Activated CD8-positive, alpha-beta T cell treated with anti-CD3 and anti-CD28 coated beads, Interleukin-2, amount 10 ng/mL, durations not matched to agents 7 days and 5 days (primary cell): ENCODE data around the gene ITGB8. TPM values are rescaled to one million over a fixed set of nuclear protein-coding genes. Genes with fewer than 3 reads are reported as not detected.

ENCODE experiments used
- ATAC-seq: fragments of 150-1000 bp; cut with Tn5 transposase; one replicate; pipeline ENCODE4 v1.10.0; 2021; ENCODE audit warnings: moderate library complexity
- CTCF ChIA-PET: fragments of 350-600 bp; sonication (Branson Sonifier 250); formaldehyde crosslinking; loops from one replicate; lab custom pipeline; 2021; ENCODE audit warnings: antibody characterized with exemption; lab: Charles Lee
- POLR2A ChIA-PET: fragments of 350-600 bp; sonication (Branson Sonifier 250); formaldehyde crosslinking; loops from one replicate; lab custom pipeline; 2021; ENCODE audit warnings: antibody characterized with exemption; lab: Charles Lee
- DNase-seq: peaks from one replicate; pipeline ENCODE4 v3.0.0-alpha.2; 2020
- H3K27ac Mint-ChIP-seq: one replicate; pipeline ENCODE4 v1.8.0; 2021; ENCODE audit warnings: mild to moderate bottlenecking, mixed read lengths
- H3K27me3 Mint-ChIP-seq: one replicate; pipeline ENCODE4 v1.8.0; 2021; ENCODE audit warnings: low read depth, mixed read lengths
- H3K36me3 Mint-ChIP-seq: one replicate; pipeline ENCODE4 v1.8.0; 2021; ENCODE audit warnings: low read depth, mixed read lengths
- H3K4me1 Mint-ChIP-seq: one replicate; pipeline ENCODE4 v1.8.0; 2021; ENCODE audit warnings: low read depth, mixed read lengths
- H3K4me3 Mint-ChIP-seq: one replicate; pipeline ENCODE4 v1.8.0; 2021; ENCODE audit warnings: mild to moderate bottlenecking, mixed read lengths
- H3K9me3 Mint-ChIP-seq: one replicate; pipeline ENCODE4 v1.8.0; 2022; ENCODE audit warnings: mixed read lengths; ENCODE audit not compliant: insufficient read depth
- total RNA-seq, 2 experiments: library from RNA; stranded (reverse); gene quantifications; one replicate each; pipeline ENCODE4 v1.2.3, GENCODE V29; 2021

Gene ITGB8
- total RNA-seq, 2 experiments from 2014 or later, result not detected

DNA sequence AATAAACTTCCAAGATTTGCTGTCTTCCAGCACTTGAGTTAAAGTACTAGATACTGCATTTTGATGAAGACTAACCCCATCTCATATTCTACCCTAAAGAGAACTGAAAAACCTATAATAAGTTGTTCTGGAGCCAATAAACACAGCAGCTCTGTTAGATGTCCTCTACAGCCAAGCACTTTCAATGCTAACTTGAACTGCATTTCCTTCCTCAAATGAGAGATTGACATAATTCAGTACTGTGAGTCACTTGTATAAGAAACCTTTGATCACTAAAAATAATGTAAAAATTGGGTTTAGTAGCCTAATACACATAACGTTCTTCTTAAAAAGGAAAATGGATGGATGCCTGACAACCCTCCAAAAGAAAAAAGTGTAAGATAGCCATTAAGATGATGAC lies 81.3 kb downstream of the ITGB8 start:
- no peak overlapping the region for H3K27ac Mint-ChIP-seq
- ChIA-PET CTCF (no interaction called here), POLR2A (no interaction called here)
- H3K4me3 Mint-ChIP-seq, result no peak overlapping the region
- ATAC-seq (no peak), DNase-seq (no peak)
- no peaks in the 10 kb centered on the region for H3K36me3 Mint-ChIP-seq
- no peaks in the 10 kb centered on the region for H3K4me1 Mint-ChIP-seq
- H3K27me3 Mint-ChIP-seq, result no peaks in the 10 kb centered on the region
- H3K9me3 Mint-ChIP-seq, result no peaks in the 10 kb centered on the region

- POLR2A ChIA-PET, result no interaction called here
- DNase-seq (no peak), ATAC-seq (no peak)
- H3K9me3 Mint-ChIP-seq, result no peaks in the 10 kb centered on the region
- no peaks in the 10 kb centered on the region for H3K27me3 Mint-ChIP-seq
- no peak overlapping the region for H3K27ac Mint-ChIP-seq
- CTCF ChIA-PET, result no interaction called here
- H3K36me3 Mint-ChIP-seq, result no peaks in the 10 kb centered on the region
- H3K4me1 Mint-ChIP-seq, result no peaks in the 10 kb centered on the region
- no peak overlapping the region for H3K4me3 Mint-ChIP-seq
Observed at GRCh38 chr7:20417260-20417659, 86.6 kb downstream of the ITGB8 start.

- ATAC-seq, result no peak
- Mint-ChIP-seq H3K36me3 (no peaks in the 10 kb centered on the region), H3K4me1 (no peaks in the 10 kb centered on the region), H3K27me3 (no peaks in the 10 kb centered on the region), H3K4me3 (no peak overlapping the region), H3K9me3 (no peaks in the 10 kb centered on the region), H3K27ac (no peak overlapping the region)
- CTCF ChIA-PET, result no interaction called here
- POLR2A ChIA-PET, result no interaction called here
- DNase-seq, result no peak
Observed at GRCh38 chr7:20417675-20418382, 87.1 kb downstream of the ITGB8 start.

GRCh38 chr7:20424500-20424899 lies 93.8 kb downstream of the ITGB8 start:
- H3K4me1 Mint-ChIP-seq, result no peaks in the 10 kb centered on the region
- H3K27ac Mint-ChIP-seq, result no peak overlapping the region
- H3K4me3 Mint-ChIP-seq, result no peak overlapping the region
- H3K27me3 Mint-ChIP-seq, result no peaks in the 10 kb centered on the region
- H3K36me3 Mint-ChIP-seq, result no peaks in the 10 kb centered on the region
- ATAC-seq, result no peak
- no peak for DNase-seq
- no peaks in the 10 kb centered on the region for H3K9me3 Mint-ChIP-seq
- CTCF ChIA-PET, result no interaction called here
- POLR2A ChIA-PET, result no interaction called here

DNA sequence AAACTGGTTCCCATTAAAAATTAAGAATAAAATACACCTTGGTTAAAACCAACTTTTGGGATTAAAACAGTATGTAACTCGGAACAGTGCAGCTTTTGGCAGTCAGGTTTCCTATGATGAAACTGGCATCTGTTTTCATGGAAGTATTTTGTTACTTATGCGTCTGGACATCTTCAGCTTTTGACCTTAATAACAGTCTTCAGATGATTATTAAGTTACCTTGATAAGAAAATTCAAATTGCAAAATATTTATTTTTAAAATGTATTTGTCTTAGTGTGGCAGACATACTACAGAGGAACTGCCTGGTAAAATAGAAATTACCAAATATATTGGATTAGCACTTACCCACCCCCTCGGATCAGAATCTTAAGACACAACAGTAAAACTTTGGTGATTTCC lies 100.0 kb downstream of the ITGB8 start:
- no peaks in the 10 kb centered on the region for H3K27me3 Mint-ChIP-seq
- H3K4me1 Mint-ChIP-seq, result no peaks in the 10 kb centered on the region
- no peak overlapping the region for H3K4me3 Mint-ChIP-seq
- ChIA-PET POLR2A (no interaction called here), CTCF (no interaction called here)
- H3K9me3 Mint-ChIP-seq, result no peaks in the 10 kb centered on the region
- ATAC-seq, result no peak
- no peak for DNase-seq
- no peaks in the 10 kb centered on the region for H3K36me3 Mint-ChIP-seq
- no peak overlapping the region for H3K27ac Mint-ChIP-seq

DNA sequence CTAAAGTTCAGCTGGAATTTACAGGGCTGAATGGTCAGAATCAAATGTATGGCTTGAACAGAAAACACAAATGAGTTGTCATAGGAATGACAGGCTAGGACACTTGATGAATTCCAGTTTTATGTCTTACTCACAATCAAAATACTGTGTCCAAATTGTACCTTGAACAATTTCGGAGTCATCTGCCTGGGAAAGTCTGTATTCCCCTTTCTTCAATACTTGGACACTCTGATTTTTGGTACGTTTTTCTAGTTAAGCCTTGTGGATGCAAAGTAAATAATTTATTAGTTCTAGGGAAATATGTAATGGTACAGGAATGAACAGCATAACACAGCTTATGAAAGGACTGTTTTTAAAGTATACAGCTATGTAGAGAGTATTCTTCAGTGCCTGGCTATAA lies 100.4 kb downstream of the ITGB8 start:
- DNase-seq (no peak), ATAC-seq (no peak)
- no peak overlapping the region for H3K27ac Mint-ChIP-seq
- H3K36me3 Mint-ChIP-seq, result no peaks in the 10 kb centered on the region
- H3K4me3 Mint-ChIP-seq, result no peak overlapping the region
- H3K27me3 Mint-ChIP-seq, result no peaks in the 10 kb centered on the region
- H3K9me3 Mint-ChIP-seq, result no peaks in the 10 kb centered on the region
- POLR2A ChIA-PET, result no interaction called here
- CTCF ChIA-PET, result no interaction called here
- H3K4me1 Mint-ChIP-seq, result no peaks in the 10 kb centered on the region

GRCh38 chr7:20432071-20432470 lies 101.4 kb downstream of the ITGB8 start:
- no peak for ATAC-seq
- CTCF ChIA-PET, result no interaction called here
- H3K36me3 Mint-ChIP-seq, result no peaks in the 10 kb centered on the region

GRCh38 chr7:20435305-20435704 lies 104.6 kb downstream of the ITGB8 start:
- DNase-seq (no peak), ATAC-seq (no peak)

More at GRCh38 chr7:20432071-20432470, 101.4 kb downstream of the ITGB8 start:
- Mint-ChIP-seq H3K27ac (no peak overlapping the region), H3K4me3 (no peak overlapping the region), H3K27me3 (no peaks in the 10 kb centered on the region), H3K9me3 (no peaks in the 10 kb centered on the region), H3K4me1 (no peaks in the 10 kb centered on the region)
- DNase-seq, result no peak
- POLR2A ChIA-PET, result no interaction called here

DNA sequence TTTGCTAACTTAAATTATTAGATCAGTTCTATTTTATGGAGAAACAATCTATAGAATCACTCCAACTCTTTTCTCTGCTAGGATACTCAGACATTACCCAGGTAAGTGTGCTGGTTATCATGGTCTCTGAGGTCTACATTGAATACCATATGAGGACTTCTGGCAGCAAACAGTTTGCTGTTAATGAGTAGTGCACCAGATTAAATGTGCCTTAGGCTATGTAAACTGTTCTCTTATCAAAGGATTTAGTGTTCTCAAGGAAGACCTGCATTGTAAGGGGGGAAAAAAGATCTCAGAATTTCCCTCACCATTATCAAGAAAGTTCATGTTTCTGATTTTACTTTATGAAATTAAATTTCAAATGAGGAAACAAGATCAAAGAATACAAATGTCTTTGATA lies 107.5 kb downstream of the ITGB8 start:
- ATAC-seq (no peak), DNase-seq (no peak)
- Mint-ChIP-seq H3K4me1 (no peaks in the 10 kb centered on the region), H3K4me3 (no peak overlapping the region), H3K9me3 (no peaks in the 10 kb centered on the region), H3K27me3 (no peaks in the 10 kb centered on the region), H3K36me3 (no peaks in the 10 kb centered on the region), H3K27ac (no peak overlapping the region)
- ChIA-PET CTCF (interaction anchor here (0.8 kb wide), 1 partner anchor 23 kb away, joined by 3 read pairs; no protein-coding TSS in a partner anchor), POLR2A (no interaction called here)

More at GRCh38 chr7:20435305-20435704, 104.6 kb downstream of the ITGB8 start:
- Mint-ChIP-seq H3K4me3 (no peak overlapping the region), H3K27me3 (no peaks in the 10 kb centered on the region), H3K4me1 (no peaks in the 10 kb centered on the region), H3K36me3 (no peaks in the 10 kb centered on the region), H3K27ac (no peak overlapping the region), H3K9me3 (no peaks in the 10 kb centered on the region)
- POLR2A ChIA-PET, result no interaction called here
- CTCF ChIA-PET, result no interaction called here

- POLR2A ChIA-PET, result no interaction called here
- DNase-seq (no peak), ATAC-seq (no peak)
- no peaks in the 10 kb centered on the region for H3K9me3 Mint-ChIP-seq
- no peak overlapping the region for H3K27ac Mint-ChIP-seq
- H3K36me3 Mint-ChIP-seq, result no peaks in the 10 kb centered on the region
- CTCF ChIA-PET, result interaction anchor here (0.8 kb wide), 1 partner anchor 23 kb away, joined by 3 read pairs; no protein-coding TSS in a partner anchor
- no peak overlapping the region for H3K4me3 Mint-ChIP-seq
- H3K27me3 Mint-ChIP-seq, result no peaks in the 10 kb centered on the region
- no peaks in the 10 kb centered on the region for H3K4me1 Mint-ChIP-seq
Observed at GRCh38 chr7:20438694-20439376, 108.1 kb downstream of the ITGB8 start.

DNA sequence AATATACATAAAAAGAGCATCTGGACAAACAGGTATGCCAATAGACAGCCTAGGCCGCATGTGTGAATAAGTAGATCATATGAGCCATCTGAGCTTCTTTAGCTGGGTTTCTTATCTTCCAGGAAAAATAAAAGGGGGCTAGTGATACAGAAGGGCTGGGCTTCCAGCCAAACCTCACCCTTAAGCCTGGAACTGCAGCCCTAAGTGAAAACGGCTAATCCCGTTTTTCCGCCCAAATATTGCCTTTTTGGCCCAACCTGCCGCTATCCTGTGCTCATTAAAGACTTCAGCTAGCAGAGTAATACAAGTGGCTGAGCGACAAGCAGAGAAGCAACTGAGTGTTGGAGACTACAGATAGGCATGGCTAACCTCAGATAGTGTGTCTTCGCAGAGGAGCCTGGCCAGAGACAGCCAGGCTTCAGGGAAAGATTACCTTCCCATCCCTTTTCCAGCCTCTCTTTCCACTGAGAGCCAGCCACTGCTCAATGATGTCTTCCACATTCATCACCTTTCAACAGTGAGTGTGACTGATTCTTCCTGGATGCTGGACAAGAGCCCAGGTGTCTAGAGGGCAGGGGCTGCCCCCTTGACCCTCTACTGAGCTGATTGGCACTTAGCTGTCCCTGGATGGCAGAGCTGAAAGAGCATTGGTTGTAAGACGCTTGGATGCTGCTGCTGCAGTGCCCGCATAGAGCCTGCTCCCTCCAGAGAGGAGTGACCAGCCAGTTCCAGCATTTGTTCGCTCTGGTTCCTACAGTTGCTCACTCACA lies 108.9 kb downstream of the ITGB8 start:
- ChIA-PET CTCF (no interaction called here), POLR2A (no interaction called here)
- no peaks in the 10 kb centered on the region for H3K27me3 Mint-ChIP-seq
- no peak overlapping the region for H3K27ac Mint-ChIP-seq
- no peak for DNase-seq
- no peaks in the 10 kb centered on the region for H3K4me1 Mint-ChIP-seq
- ATAC-seq, result no peak
- no peak overlapping the region for H3K4me3 Mint-ChIP-seq
- H3K36me3 Mint-ChIP-seq, result no peaks in the 10 kb centered on the region
- H3K9me3 Mint-ChIP-seq, result no peaks in the 10 kb centered on the region
